Measurements from ENCODE around the gene TLL1. TPM values are rescaled to one million over a fixed set of nuclear protein-coding genes. Genes with fewer than 3 reads are reported as not detected.

The TLL1 gene
- total RNA-seq, 1 donor from 2014 or later: not detected

DNA sequence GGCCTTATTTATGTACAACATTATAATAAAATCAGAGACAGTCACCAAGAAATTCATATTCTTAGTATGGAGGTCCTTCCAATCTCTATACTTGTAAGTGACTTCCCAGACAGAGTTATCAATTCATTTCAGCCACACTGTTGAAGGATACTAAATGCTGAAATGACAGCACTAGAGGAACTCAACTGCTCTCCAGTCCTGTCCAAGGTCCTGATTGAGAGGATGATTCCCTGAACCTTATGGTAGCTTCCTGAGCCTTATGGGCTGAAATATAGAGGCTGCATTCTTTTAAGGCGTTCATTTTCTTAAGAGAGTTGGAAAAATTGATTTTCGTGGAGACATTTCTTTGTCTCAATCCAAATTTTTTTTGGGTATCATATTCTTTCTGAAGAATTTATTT, 205.9 kb downstream of the TLL1 start:
- no peaks in the 10 kb centered on the region for H3K4me1 Mint-ChIP-seq
- intact Hi-C loops (cut with micrococcal nuclease): no loop called here
- TF ChIP-seq, protein P1, sequence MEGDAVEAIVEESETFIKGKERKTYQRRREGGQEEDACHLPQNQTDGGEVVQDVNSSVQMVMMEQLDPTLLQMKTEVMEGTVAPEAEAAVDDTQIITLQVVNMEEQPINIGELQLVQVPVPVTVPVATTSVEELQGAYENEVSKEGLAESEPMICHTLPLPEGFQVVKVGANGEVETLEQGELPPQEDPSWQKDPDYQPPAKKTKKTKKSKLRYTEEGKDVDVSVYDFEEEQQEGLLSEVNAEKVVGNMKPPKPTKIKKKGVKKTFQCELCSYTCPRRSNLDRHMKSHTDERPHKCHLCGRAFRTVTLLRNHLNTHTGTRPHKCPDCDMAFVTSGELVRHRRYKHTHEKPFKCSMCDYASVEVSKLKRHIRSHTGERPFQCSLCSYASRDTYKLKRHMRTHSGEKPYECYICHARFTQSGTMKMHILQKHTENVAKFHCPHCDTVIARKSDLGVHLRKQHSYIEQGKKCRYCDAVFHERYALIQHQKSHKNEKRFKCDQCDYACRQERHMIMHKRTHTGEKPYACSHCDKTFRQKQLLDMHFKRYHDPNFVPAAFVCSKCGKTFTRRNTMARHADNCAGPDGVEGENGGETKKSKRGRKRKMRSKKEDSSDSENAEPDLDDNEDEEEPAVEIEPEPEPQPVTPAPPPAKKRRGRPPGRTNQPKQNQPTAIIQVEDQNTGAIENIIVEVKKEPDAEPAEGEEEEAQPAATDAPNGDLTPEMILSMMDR (IDR thresholded peaks at IDR 0.05): no peak
- DNase-seq: no peak
- H3K4me3 Mint-ChIP-seq: no peak overlapping the region
- H3K9me3 Mint-ChIP-seq: peaks cover 5% of the 10 kb centered on the region
- H3K27me3 Mint-ChIP-seq: no peaks in the 10 kb centered on the region
- H3K36me3 Mint-ChIP-seq (ENCODE audit: low read depth): no peaks in the 10 kb centered on the region
- CTCF ChIA-PET: no interaction called here
- POLR2A ChIA-PET: no interaction called here
- ATAC-seq (ENCODE audit: low read depth): no peak
- H3K27ac Mint-ChIP-seq: no peak overlapping the region

DNA sequence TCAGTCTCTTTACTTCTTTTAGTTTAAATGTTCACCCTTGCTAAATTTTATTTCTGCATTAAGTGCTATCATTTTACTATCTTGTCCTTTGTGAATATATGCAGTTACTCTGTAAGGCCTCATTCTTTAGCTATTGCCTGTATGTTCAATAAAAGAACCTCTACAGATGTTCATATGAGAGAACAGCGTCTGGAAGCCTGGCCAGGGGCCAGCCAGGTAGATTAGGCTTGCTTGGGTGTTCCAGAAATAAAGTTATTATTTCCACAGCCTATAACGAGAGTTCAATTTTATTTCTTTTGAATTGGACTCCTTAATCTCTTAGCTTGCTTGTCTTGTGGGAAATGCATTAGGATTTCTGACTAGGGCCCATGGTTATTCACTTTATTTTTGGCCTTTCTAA, 214.5 kb downstream of the TLL1 start:
- no peak for DNase-seq
- CTCF ChIA-PET: no interaction called here
- Mint-ChIP-seq H3K9me3 (no peaks in the 10 kb centered on the region), H3K27ac (no peak overlapping the region), H3K4me3 (no peak overlapping the region), H3K4me1 (no peaks in the 10 kb centered on the region), H3K36me3 (ENCODE audit: low read depth) (no peaks in the 10 kb centered on the region), H3K27me3 (no peaks in the 10 kb centered on the region)
- POLR2A ChIA-PET: no interaction called here
- no peak for ATAC-seq (ENCODE audit: low read depth)
- TF ChIP-seq, protein P1 (IDR thresholded peaks at IDR 0.05): no peak
- intact Hi-C loops (cut with micrococcal nuclease): no loop called here

DNA sequence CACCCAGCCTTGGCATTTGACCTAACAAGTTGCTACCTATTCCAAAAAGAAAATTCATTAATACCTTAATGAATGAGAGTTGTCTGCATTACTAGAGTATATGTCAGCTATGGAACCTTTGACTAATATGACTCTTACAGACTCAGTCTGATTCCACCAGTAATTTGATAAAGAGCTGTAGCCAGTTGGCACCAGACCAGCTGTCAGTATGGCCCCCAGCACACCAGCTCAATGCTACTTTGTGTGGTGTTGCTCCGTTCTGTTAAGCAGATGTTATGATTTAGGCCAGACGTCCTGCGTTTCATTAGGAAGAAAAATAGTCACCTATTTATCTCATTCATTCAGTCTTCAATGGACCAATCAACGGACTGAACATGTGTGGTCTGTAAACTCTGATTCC, 215.5 kb downstream of the TLL1 start:
- no peak for ATAC-seq (ENCODE audit: low read depth)
- H3K27ac Mint-ChIP-seq: no peak overlapping the region
- no peaks in the 10 kb centered on the region for H3K4me1 Mint-ChIP-seq
- ChIA-PET POLR2A (no interaction called here), CTCF (no interaction called here)
- no peaks in the 10 kb centered on the region for H3K36me3 Mint-ChIP-seq (ENCODE audit: low read depth)
- H3K9me3 Mint-ChIP-seq: no peaks in the 10 kb centered on the region
- DNase-seq: no peak
- intact Hi-C loops (cut with micrococcal nuclease): no loop called here
- TF ChIP-seq, protein P1 (IDR thresholded peaks at IDR 0.05): no peak
- no peak overlapping the region for H3K4me3 Mint-ChIP-seq
- H3K27me3 Mint-ChIP-seq: no peaks in the 10 kb centered on the region

DNA sequence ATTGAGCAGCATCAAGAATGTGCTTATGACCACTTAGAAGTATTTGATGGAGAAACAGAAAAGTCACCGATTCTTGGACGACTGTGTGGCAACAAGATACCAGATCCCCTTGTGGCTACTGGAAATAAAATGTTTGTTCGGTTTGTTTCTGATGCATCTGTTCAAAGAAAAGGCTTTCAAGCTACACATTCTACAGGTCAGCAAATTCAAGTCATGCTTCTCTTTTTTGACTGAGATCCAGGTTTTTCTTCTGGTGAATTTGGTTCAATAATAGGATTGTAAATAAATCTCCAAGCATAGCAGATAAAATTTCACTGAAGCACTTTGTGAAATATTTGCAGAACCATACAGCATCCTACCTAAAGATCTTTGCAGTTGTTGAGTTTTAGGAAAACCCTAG, 218.1 kb downstream of the TLL1 start:
- Mint-ChIP-seq H3K27me3 (no peaks in the 10 kb centered on the region), H3K4me3 (no peak overlapping the region), H3K4me1 (no peaks in the 10 kb centered on the region), H3K27ac (no peak overlapping the region), H3K9me3 (no peaks in the 10 kb centered on the region), H3K36me3 (ENCODE audit: low read depth) (no peaks in the 10 kb centered on the region)
- TF ChIP-seq, protein P1 (IDR thresholded peaks at IDR 0.05): no peak
- intact Hi-C loops (cut with micrococcal nuclease): no loop called here
- POLR2A ChIA-PET: no interaction called here
- ATAC-seq (ENCODE audit: low read depth) (no peak), DNase-seq (no peak)
- CTCF ChIA-PET: interaction anchor here (1.4 to 1.9 kb wide), 2 partner anchors 554 to 598 kb away, joined by 6 to 17 read pairs; no protein-coding TSS in a partner anchor

DNA sequence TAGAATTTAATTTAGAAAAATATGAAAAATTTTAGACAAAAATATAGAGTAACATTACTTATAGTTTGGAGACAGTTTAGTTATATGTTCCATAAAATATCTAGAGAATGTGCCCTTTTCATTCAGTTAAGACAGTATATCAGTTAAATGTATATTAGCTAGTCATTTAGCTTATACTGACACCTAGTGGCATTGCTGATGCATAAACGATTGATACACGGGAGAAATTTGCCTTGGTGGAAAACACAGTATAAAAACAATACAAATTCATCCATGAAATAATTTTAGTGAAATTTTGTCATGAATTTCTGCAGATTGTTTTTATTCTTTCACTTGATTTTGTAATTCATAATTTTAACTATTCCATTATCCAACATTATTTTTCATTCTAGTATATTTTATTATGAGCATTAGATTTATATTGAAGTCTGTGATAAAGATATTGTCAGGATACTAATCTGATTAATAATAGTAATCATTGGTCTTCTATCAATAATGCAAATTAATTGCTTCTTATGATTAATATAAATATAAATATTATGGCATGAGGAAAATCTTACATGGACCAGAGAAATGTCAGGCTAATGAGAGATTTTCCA, 219.0 kb downstream of the TLL1 start:
- Mint-ChIP-seq H3K4me3 (no peak overlapping the region), H3K36me3 (ENCODE audit: low read depth) (no peaks in the 10 kb centered on the region), H3K27ac (no peak overlapping the region), H3K27me3 (no peaks in the 10 kb centered on the region), H3K9me3 (no peaks in the 10 kb centered on the region), H3K4me1 (no peaks in the 10 kb centered on the region)
- ChIA-PET POLR2A (no interaction called here), CTCF (interaction anchor here (1.0 to 1.9 kb wide), 3 partner anchors 555 to 961 kb away, joined by 4 to 17 read pairs (median 6); no protein-coding TSS in a partner anchor)
- intact Hi-C loops (cut with micrococcal nuclease): loop anchor here (1.0 kb wide), 2 partner anchors 599 to 961 kb away; no protein-coding TSS in a partner anchor
- TF ChIP-seq, protein P1 (IDR thresholded peaks at IDR 0.05): no peak
- ATAC-seq (ENCODE audit: low read depth) (no peak), DNase-seq (no peak)

All from activated B cell treated with CpG ODN at 0.5 μM for 24 hours (primary cell).